HUES64 (cell line): ENCODE results near the gene EWSR1.

Experiments
- H3K27ac ChIP-seq: 2 replicates; pipeline ENCODE4 v1.7.0; 2013; ENCODE audit warnings: low read depth, low read length, inconsistent platforms
- H3K27me3 ChIP-seq: 2 replicates; pipeline ENCODE4 v1.6.1; 2013; ENCODE audit warnings: mild to moderate bottlenecking, low read length; ENCODE audit not compliant: insufficient read depth
- H3K36me3 ChIP-seq: 2 replicates; pipeline ENCODE4 v1.6.1; 2013; ENCODE audit warnings: mild to moderate bottlenecking, low read length; ENCODE audit not compliant: insufficient read depth
- H3K4me1 ChIP-seq: 2 replicates; pipeline ENCODE4 v1.6.1; 2013; ENCODE audit warnings: mild to moderate bottlenecking, low read length, moderate library complexity; ENCODE audit not compliant: insufficient read depth
- H3K4me3 ChIP-seq: 2 replicates; pipeline ENCODE4 v1.5.1; 2013; ENCODE audit warnings: mild to moderate bottlenecking, low read length, moderate library complexity
- H3K9ac ChIP-seq: 2 replicates; pipeline ENCODE4 v1.6.1; 2013; ENCODE audit warnings: mild to moderate bottlenecking, low read depth, low read length
- H3K9me3 ChIP-seq: 2 replicates; pipeline ENCODE4 v1.6.1; 2013; ENCODE audit warnings: low read depth, low read length; ENCODE audit not compliant: insufficient read depth
- WGBS: fragments of 150-250, 120-280 bp; methylation state at CpG from one replicate; pipeline ENCODE4 v1.1.7; 2013; ENCODE audit warnings: missing lambda C conversion rate; 5-methylcytosine and 5-hydroxymethylcytosine counted together

Gene EWSR1

DNA sequence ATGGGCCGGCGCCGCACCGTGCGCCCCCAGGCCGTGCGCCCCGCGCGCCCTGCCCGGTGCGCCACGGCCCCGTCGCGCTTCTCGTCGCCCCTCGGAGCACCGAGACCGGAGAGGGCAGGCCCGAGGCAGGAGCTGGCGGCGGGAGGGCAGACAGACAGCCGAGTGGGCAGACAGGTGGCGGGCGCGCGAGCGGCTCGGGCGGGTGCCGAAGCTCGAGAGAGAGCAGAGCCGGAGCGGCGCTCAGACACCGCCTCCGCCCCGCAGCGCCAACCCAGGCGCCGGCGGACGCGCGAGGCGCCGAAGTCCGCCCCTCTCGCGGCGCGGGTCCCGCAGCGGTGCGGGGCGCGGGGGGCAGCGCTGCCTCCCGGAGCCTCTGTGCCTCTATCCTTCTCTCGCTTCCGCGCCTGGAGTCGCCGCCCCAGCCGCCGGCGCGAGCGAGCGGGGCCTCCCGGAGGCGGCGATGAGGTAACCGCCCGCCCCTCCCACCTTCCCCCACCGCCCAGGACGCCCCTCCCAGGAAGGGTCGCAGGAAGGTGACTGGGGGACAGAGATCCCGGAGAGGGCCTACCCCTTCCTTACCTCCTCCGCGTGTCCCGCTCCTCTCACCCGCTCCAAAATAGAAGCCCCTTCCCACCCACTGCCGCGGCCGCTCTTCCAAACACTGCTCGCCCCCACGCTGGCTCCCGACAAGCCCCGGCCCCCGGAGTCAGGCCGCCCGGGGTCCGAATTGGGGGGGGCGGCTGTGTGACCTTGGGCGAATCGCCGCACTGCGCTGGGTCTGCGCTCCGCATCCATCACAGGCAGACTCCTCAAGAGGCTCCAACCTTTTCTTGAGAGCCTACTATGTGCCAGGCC is 47.4 kb downstream of the EWSR1 start, which contains the start of gene RASL10A:
Gene RASL10A, minus strand, starts transcription at position 412 of the 855 bp plus-strand sequence. CDS start 451 bp downstream, outside the sequence.
- WGBS, result 4% methylated on average over 100 of the region's 103 CpGs

DNA sequence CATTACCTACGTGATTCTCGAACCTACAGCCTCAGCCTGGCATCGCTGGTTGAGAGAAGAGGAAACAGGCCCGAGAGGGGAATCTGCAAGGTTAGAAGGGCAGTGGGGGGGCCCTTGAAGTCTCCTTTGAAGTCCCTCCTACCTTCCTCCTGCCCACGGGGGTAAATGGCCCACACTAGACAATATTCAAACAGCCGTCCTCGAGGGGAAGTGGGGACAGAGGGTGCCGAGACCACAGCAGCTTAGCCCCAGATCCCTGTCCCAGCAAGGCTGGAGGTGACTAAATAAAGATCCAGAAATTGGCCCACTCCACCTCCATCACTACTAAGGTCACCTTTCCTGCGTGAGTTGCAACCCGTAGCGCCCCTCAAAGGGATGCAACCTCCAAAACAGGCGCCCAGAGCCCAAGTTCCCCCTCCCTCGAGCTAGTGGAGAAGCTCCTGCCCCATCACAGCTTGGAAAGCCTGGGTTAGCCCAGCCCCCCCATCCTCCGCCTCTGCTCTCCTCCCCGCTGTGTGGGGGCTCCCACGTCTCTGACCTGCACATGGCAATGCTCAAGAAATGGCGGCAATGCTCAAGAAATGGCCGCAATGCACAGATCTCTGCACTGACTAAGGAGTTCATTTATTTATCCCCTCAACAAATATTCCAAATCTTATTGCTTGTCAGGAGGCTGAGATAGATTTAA is 48.2 kb downstream of the EWSR1 start:
- H3K9ac ChIP-seq, result no peak overlapping the region
- no peak overlapping the region for H3K27ac ChIP-seq
- H3K9me3 ChIP-seq, result no peaks in the 10 kb centered on the region
- H3K4me3 ChIP-seq, result no peak overlapping the region; the same call in 1 of the 2 replicates
- 69% methylated on average over 18 of the region's 18 CpGs for WGBS
- H3K36me3 ChIP-seq, result no peaks in the 10 kb centered on the region
- peaks cover 7% of the 10 kb centered on the region; the same call in 1 of the 2 replicates for H3K4me1 ChIP-seq
- peaks cover 47% of the 10 kb centered on the region for H3K27me3 ChIP-seq

More for the DNA sequence above, 47.4 kb downstream of the EWSR1 start, which contains the start of gene RASL10A:
- peak within 1 kb of the TSS; percentile 51 for H3K4me3 ChIP-seq
- H3K9me3 ChIP-seq, result no peaks in the 10 kb centered on the region
- peaks cover 14% of the 10 kb centered on the region for H3K4me1 ChIP-seq
- peak within 1 kb of the TSS; percentile 18; the same call in 1 of the 2 replicates for H3K9ac ChIP-seq
- H3K36me3 ChIP-seq, result no peaks in the 10 kb centered on the region
- no peak within 1 kb of the TSS for H3K27ac ChIP-seq
- peaks cover 47% of the 10 kb centered on the region for H3K27me3 ChIP-seq

DNA sequence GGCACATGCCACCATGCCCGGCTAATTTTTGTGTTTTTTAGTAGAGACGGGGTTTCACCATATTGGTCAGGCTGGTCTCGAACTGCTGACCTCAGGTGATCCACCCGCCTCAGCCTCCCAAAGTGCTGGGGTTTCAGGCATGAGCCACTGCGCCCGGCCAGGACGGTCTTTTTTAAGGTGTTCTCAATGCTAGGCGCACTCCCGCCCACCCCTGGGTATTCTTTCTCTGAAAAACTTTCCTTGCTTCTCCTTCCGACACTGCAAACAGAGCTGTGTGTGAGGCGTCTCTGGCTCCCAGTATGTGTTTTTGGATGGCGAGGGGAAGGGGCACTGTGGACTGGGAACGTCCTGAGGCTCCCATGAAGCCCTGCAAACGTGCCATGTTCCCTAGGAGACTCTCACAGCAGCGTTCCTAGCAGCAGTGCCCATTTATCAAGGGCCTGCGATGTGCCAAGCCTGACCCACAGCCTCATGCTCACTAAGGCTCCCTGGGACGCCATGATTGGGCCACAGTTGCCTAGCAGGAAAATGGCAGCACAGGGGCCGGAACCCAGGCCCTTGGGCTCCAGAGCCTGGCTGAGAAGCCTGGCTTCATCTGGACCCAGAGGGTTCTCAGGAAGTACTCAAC is 49.9 kb downstream of the EWSR1 start:
- WGBS, result 93% methylated on average over 18 of the region's 18 CpGs
- peaks cover 44% of the 10 kb centered on the region for H3K27me3 ChIP-seq
- no peak overlapping the region for H3K4me3 ChIP-seq

DNA sequence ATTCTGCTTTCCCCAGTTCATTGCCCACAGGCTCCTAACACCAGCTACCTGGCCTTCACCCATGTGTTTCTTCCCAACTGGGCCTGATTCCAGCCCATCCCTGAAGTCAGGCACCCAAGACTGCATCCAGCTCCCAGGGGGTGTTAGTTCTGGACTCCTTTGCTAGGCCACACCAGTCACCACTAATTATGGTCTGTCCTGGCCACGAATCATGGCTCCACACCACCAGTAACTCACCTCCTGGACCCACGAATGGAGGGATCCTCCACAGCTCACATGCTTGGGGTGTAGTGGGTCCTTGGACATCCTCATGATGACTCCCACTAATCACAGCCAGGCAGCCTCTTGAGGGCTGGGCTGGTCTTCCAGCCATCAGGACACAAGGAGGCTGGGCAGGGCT is 51.0 kb downstream of the EWSR1 start:
- peaks cover 2% of the 10 kb centered on the region; the same call in 1 of the 2 replicates for H3K4me1 ChIP-seq

More for the DNA sequence above, 49.9 kb downstream of the EWSR1 start:
- H3K36me3 ChIP-seq, result no peaks in the 10 kb centered on the region
- no peak overlapping the region for H3K27ac ChIP-seq
- H3K4me1 ChIP-seq, result peaks cover 7% of the 10 kb centered on the region; the same call in 1 of the 2 replicates
- H3K9ac ChIP-seq, result no peak overlapping the region
- H3K9me3 ChIP-seq, result no peaks in the 10 kb centered on the region

DNA sequence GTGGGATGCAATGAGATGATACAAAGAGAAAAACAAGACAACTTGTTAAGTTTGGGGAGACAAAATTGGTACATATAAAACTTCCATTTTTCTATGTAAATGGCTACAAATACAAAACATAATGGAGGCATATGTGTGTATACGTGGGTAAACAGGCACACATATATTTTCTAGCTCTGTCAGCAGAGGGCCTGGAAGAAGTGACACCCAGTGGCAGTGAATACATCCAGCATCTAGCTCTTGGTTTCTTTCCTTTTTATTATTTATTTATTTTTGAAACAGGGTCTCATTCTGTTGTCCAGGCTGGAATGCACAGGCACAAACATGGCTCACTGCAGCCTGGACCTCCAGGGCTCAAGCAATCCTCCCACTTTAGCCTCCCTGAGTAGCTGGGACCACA is 52.5 kb downstream of the EWSR1 start:
- no peak overlapping the region for H3K27ac ChIP-seq
- H3K4me3 ChIP-seq, result no peak overlapping the region
- H3K4me1 ChIP-seq, result no peaks in the 10 kb centered on the region
- no peak overlapping the region for H3K9ac ChIP-seq
- no peaks in the 10 kb centered on the region for H3K9me3 ChIP-seq
- H3K27me3 ChIP-seq, result peaks cover 18% of the 10 kb centered on the region
- no peaks in the 10 kb centered on the region for H3K36me3 ChIP-seq
- 69% methylated on average over 1 of the region's 1 CpG for WGBS

More for the DNA sequence above, 51.0 kb downstream of the EWSR1 start:
- H3K36me3 ChIP-seq, result no peaks in the 10 kb centered on the region
- no peak overlapping the region for H3K27ac ChIP-seq
- no peaks in the 10 kb centered on the region for H3K9me3 ChIP-seq
- no peak overlapping the region for H3K4me3 ChIP-seq
- WGBS, result 88% methylated on average over 2 of the region's 2 CpGs
- no peak overlapping the region for H3K9ac ChIP-seq
- peaks cover 33% of the 10 kb centered on the region for H3K27me3 ChIP-seq

DNA sequence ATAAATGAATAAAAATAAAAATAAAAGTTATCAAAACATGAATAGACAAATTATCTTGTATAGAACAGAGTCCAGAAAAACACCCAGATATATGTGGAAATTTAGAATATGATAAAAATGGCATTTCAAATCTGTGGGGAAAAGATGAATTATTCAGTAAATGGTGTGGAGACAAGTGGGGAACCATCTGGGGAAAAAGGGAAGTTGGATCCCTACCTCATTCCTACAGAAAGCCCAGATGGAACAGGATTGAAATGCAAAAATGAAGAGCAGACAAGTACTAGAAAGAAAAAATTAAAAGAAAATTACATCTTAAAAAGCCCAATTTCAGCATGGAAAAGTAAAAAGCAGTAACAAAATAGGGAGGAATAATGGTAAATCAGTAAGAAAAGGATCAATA is 55.6 kb downstream of the EWSR1 start:
- Histone ChIP-seq H3K4me3 (no peak overlapping the region), H3K27ac (no peak overlapping the region), H3K4me1 (no peaks in the 10 kb centered on the region), H3K9me3 (no peaks in the 10 kb centered on the region), H3K9ac (no peak overlapping the region), H3K27me3 (no peaks in the 10 kb centered on the region), H3K36me3 (peaks cover 9% of the 10 kb centered on the region)

DNA sequence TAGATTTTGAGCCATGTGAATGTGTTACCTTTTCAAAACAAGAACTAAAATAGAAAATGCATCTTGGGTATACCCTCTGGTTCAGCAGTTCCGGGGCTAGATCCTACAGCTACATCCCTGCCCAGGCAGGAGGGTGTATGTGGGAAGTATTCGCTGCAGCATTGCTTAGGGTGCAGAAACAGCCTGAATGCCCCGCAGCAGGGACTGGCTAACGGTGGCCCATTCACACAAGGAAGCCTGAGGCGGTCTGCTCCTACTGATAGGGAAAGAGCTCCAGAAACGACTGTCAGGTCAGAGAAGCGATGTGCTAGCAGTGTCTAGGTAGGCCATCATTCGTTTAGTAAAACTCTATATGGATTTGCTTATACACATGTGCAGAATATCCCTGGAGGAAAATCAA is 57.3 kb downstream of the EWSR1 start:
- Histone ChIP-seq H3K27me3 (no peaks in the 10 kb centered on the region), H3K9ac (no peak overlapping the region), H3K4me1 (no peaks in the 10 kb centered on the region), H3K9me3 (no peaks in the 10 kb centered on the region), H3K27ac (no peak overlapping the region), H3K36me3 (peaks cover 23% of the 10 kb centered on the region), H3K4me3 (no peak overlapping the region)
- WGBS, result 88% methylated on average over 8 of the region's 8 CpGs

DNA sequence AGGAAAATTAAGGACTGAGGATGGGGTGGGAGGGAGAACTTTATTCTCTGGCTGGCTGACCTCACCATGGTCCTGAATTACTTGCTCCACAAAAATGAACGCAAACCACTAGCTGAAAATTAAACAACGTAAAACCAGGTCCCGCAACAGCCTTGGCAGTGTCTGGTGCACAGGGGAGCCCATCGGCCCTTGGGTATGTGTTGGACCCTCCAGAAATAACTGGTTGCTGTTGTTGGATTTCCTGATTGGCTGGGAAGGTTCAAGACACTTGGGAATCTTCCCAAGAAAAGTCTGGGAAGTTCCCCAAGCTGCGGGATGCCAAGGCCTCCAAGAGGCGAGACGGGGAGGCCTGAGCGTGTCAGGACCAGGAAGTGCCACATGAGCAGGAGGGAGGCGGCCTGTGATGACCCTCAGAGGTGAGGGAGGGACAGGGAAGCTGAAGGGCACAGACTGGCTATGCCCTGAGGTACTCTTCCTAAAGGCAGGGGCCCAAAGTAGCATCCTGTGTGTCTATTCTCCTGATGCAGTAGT is 57.8 kb downstream of the EWSR1 start:
- 87% methylated on average over 9 of the region's 9 CpGs for WGBS
- H3K27ac ChIP-seq, result no peak overlapping the region
- peaks cover under 1% of the 10 kb centered on the region; the same call in 1 of the 2 replicates for H3K4me1 ChIP-seq
- no peak overlapping the region for H3K9ac ChIP-seq
- peaks cover 28% of the 10 kb centered on the region for H3K36me3 ChIP-seq
- H3K4me3 ChIP-seq, result no peak overlapping the region
- no peaks in the 10 kb centered on the region for H3K27me3 ChIP-seq
- no peaks in the 10 kb centered on the region for H3K9me3 ChIP-seq

DNA sequence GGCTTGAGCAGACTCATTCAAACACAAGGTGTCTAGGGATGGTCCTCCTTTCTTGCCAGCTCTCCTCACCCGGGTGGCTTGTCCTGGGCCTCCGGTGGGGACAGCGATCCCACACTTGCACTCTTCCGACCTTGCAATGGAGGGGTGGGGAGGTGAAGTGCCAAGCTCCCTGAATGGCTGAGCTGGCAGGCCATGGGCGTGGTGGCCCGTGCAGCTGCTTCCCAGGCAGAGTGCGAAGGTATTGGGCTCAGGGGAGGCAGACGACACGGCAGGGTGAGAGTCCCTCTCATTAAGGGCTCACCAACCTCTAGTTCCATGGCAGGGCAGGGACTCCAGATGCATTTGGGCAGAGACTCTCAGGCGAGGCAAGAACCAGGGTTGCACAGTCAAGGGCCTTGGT is 58.4 kb downstream of the EWSR1 start:
- Histone ChIP-seq H3K9ac (no peak overlapping the region), H3K27ac (no peak overlapping the region), H3K36me3 (peaks cover 35% of the 10 kb centered on the region), H3K4me3 (no peak overlapping the region), H3K9me3 (no peaks in the 10 kb centered on the region), H3K4me1 (peaks cover 5% of the 10 kb centered on the region; the same call in 1 of the 2 replicates), H3K27me3 (no peaks in the 10 kb centered on the region)
- 93% methylated on average over 10 of the region's 10 CpGs for WGBS

DNA sequence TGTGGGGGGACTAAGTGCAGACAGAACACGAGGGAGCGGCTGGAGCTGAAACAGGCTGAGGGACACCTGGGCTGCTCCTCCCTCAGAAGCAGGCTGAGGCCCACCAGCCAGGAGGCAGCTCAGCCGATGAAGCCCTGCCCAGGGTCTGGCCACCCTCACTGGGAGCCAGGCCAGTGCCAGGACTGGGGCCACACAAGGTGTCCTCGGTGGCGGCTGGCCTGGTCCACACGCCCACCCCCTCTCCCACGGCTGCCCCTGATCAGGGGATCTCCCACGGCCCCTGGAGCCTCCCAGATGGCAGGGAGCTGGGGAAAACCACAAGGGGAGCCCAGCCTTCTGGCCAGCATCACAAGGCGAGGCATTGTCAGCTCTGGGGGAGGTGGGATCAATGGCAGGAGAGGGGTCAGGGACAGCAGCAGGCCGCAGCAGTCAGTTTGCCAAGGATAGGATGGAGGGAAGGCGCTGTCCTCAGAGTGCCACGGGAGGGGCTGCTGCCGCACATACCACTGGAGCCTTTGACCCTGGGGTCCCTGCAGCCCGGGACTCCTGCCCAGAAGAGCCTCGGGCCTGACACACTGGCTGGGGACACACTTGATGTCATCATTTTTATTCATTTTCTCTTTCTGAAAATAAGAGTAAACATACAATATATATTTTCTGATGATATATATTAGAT is 59.2 kb downstream of the EWSR1 start:
- H3K36me3 ChIP-seq, result peaks cover 37% of the 10 kb centered on the region

More for the DNA sequence above, 59.2 kb downstream of the EWSR1 start:
- Histone ChIP-seq H3K4me1 (peaks cover 5% of the 10 kb centered on the region; the same call in 1 of the 2 replicates), H3K4me3 (no peak overlapping the region), H3K9ac (no peak overlapping the region), H3K27me3 (no peaks in the 10 kb centered on the region), H3K27ac (no peak overlapping the region), H3K9me3 (no peaks in the 10 kb centered on the region)
- WGBS, result 95% methylated on average over 15 of the region's 15 CpGs
